Stomach (tissue), 4 donors: ENCODE measurements around the gene PDLIM7.

Source experiments
- CTCF ChIP-seq, 7 experiments: fragments of 450-650 bp in 4 of 7; fragments of 200-600 bp in 3 of 7; sonication (generic) in 3 of 7; IDR thresholded peaks; one replicate each; pipeline ENCODE4 v1.5.1; 2016 to 2019; ENCODE audit warnings: antibody characterized with exemption in 7 of 7, control low read depth in 2 of 7, mild to moderate bottlenecking in 1 of 7
- EP300 ChIP-seq: sonication (generic); formaldehyde crosslinking; IDR thresholded peaks from one replicate; pipeline ENCODE4 v1.6.1; 2017; ENCODE audit warnings: antibody characterized with exemption
- POLR2AphosphoS5 ChIP-seq, 3 donors: sonication (generic); formaldehyde crosslinking; IDR thresholded peaks; one replicate each; pipeline ENCODE4 v1.6.1; 2016; ENCODE audit warnings: antibody characterized with exemption in 3 of 3

DNA sequence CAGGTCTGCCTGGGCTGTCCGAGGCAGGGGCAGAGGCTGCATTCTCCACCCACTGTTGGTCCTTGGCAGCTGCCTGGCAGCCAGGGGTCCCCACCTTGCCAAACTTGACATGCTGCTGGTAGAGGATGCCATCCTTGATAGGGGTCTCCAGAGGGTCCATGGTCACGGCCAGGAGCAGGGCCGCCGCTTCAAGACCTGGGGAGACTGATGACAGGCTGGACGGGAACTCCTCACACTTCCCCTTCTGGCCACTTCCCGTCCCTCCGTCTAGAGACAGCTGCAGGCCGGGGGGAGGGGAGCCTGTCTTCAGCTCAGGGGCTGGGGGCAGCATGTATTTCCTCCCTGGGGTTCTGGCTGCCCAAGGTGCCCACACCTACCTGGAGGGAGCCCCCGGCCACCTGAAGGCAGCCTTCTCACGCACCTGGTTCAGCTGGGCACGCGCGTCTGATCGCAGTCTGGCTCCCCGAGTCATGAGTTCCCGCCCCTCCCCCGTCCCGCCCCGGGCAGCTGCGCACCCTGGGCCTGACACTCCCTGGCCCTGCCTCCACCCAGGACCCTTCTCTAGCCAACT lies 12.1 kb upstream of the PDLIM7 start, which contains the start of gene DOK3:
- no peak for TF ChIP-seq CTCF (IDR thresholded peaks at IDR 0.05)
- no peak for TF ChIP-seq EP300
- no peak for TF ChIP-seq POLR2AphosphoS5 (IDR thresholded peaks at IDR 0.05)
